ENCODE results near the gene TMEM266.

TMEM266 gene

DNA sequence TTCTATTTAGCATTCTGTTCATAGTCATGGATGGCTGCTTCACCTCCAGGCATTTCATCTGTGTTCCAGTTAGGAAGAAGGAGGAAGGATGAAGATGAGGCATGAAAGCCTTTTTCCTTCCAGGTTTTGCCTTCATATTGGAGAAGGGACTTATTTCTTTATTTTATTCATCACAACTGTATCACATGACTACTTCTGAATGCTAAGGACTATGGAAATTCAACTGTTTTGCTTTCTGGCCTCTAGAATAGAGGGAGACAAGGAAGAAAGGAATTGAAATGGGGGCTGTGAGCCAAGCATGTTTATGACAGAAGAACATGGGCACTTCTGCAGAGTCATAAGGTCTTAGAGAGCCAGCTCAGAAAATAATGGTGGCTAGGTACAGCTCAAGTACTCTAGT lies 10.4 kb downstream of the TMEM266 start:
- DNase-seq = no peak

- no peak for DNase-seq
Measured at GRCh38 chr15:76070921-76071635, 11.3 kb downstream of the TMEM266 start.

GRCh38 chr15:76071806-76072205 lies 12.0 kb downstream of the TMEM266 start:
- DNase-seq = no peak

DNA sequence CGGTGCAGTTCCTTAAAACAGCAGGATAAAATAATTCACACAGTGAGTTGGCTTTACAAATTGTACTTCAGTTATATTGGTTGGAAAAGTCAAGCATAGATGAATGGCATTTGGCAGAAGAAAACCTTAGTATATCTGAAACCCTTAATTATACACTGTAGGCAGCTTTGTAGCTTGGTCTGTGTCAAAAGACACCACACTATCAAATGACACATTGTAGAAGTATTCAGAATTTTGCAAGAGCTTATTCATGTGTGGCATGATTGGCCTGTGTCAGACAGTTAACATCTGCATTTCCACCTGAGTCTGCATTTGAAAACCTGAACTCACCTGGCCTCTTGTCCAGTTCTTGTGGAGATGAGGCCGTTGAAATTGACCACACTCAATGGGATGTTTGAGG lies 13.8 kb downstream of the TMEM266 start:
- DNase-seq = no peak

DNA sequence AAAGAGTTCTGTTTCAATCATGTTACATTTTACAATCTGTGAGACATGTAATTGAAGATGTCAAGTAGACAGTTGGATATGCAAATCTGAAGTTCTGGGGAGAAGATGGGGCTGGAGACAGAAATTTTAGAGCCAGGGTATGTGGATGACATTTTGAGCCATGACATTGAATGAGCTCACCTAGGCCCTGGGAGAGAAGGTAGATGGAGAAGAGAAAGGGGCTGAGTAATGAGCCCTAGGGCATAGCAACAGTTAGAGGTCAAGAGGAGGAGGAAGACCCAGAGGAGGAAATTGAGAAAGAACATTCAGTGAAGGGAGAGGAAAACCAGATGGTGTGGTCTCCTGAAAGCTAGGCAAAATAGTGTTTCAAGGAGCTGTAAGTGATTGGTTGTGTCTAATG lies 15.3 kb downstream of the TMEM266 start:
- no peak for DNase-seq

DNA sequence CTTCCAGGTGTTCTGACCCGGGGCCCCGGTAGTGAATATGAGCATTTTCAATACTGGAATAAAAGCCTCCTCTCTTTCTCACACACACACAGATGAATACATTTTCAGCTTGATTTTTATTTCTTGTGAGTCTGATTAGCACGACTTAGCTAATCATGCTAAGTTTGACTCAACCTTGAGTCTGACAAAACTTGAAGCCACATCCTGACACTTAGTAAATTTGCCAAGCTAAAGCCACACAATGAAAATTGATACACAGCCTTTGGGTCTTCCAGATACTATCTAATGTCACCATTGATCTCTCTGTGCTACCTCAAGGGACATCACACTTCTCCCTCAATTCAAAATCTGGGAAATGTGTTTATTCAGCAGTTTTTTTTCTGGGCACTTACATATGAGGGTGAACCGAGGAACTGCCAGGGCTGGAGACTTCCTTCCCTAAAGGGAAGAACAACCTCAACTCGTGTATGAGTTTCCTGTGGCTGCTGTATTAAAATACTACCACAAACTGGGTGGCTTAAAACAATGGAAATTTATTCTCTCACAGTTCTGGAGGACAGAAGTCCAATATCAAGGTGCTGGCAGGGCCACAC lies 18.6 kb downstream of the TMEM266 start:
- no peak for DNase-seq

DNA sequence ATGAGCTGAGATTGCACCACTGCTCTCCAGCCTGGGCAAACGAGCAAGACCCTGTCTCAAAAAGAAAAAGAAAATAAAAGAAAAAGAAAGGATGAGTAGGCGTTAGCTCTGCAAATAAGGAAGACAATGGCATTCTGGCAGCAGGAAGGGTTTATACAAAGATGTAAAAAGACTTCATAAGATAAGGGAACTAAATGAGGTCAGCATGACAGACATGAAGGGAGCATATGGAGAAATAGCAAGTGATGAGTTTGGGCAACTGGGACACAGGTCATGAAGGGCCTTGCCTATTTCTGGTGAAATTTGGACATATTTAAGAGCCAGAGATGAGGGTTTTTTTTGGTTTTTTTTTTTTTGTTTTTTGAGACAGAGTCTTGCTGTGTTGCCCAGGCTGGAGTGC lies 24.5 kb downstream of the TMEM266 start:
- no peak for DNase-seq

DNA sequence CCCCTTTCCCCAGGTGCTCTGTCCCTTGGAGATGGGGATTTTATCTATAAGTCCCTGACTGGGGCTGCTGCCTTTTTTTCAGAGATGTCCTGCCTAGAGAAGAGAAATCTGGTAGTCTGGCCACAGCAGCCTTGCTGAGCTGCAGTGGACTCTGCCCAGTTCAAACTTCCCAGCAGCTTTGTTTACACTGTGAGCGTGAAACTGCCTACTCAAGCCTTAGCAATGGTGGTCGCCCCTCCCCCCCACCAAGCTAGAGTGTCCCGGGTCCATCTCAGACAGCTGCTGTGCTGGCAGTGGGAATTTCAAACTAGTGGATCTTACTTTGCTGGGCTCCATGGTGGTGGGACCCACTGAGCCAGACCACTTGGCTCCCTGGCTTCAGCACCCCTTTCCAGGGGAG lies 38.9 kb downstream of the TMEM266 start:
- DNase-seq = no peak

DNA sequence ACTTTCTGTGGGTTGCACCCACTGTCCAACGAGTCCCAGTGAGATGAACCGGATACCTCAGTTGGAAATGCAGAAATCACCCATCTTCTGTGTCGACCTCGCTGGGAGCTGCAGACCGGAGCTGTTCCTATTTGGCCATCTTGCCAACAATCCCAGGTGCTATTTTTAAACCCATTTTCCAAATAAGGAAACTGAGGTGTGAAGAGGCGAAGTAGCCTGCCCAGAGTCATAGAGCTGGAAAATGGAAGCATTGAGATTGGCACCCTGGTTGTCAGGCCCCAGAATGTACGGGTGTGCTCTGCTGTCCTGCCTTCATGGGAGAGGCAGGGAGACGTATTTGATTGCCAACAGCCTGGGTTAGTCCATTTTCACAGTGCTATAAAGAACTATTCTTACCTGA lies 39.6 kb downstream of the TMEM266 start:
- DNase-seq = no peak

DNA sequence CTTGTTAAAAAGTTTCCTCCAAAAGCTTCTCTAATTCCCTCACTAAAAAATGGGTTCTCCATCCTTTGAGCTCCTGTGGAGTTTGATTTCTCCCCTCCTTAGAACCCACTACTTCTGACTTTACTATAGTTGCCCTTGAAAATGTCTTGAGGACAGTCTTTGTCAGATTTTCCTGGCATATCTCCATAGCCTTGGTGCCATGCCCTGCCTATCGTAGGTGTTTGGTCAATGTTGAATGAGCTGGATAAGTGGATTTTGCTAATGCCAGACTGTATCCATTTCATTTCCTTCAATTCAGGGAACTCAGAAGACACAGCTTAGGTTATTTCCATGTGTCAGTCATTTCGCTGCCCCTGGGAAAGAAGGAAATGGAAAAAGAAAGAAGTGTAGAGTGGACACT lies 40.6 kb downstream of the TMEM266 start:
- DNase-seq = no peak

GRCh38 chr15:76101655-76102054 lies 41.9 kb downstream of the TMEM266 start:
- no peak for DNase-seq

DNA sequence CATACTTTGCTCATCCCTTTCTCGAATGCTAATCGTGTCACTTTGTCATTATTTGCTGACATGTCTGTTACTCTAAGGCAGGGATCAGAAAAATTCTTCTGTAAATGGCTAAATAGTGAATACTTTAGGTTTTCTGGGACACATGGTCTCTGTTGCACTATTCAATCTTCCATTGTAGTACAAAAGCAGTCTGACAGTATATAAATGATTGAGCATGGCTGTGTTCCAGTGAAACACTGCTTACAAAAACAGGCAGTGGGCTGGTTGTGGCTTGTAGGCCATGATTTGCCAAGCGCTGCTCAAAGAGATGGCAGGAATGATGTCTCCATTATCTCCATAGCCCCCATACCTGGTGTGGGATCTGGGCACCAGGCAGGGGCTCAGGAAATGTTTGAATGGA lies 45.6 kb downstream of the TMEM266 start:
- no peak for DNase-seq

DNA sequence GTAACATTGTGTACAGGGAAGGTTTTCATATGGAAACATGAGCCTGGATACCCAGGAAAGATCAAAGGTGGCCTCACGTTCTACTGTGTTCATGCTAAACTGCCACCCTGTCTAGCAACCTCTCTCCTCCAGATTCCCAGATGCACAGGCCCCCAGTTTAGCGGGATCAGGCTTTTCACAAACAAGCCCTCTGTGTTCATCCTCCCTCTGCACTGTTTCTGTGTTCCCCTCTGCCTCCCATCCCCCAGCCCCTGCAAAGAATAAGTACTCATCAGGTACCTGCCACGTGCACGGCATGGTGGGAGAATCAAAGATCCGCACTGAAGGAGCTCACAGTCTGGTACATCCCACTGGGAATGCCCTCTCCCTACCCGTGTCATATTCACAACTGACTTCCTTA lies 46.1 kb downstream of the TMEM266 start:
- no peak for DNase-seq

GRCh38 chr15:76107169-76107568 lies 47.4 kb downstream of the TMEM266 start:
- no peak for DNase-seq

GRCh38 chr15:76108021-76108723 lies 48.4 kb downstream of the TMEM266 start:
- no peak for DNase-seq

- DNase-seq = no peak
Measured at GRCh38 chr15:76109046-76109445, 49.3 kb downstream of the TMEM266 start.

DNA sequence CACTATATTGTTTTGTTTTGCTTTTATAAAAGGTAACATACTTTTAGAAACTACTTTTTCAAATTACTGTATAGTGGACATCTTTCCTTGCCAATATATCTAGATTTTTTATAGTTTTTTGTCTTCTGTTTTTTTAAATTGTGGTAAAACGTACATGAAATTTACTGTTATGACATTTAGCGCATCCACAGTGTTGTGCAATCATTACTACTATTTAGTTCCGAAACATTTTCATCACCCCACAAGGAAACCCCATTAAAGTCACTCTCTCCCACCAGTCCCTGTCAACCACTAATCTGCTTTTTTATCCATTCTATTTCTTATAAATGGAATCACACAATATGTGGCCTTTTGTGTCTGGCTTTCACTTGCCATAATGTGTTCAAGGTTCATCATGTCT lies 54.8 kb downstream of the TMEM266 start:
- DNase-seq = no peak

GRCh38 chr15:76116138-76116885 lies 56.5 kb downstream of the TMEM266 start:
- DNase-seq = no peak

- DNase-seq = no peak
Measured at GRCh38 chr15:76117181-76117580, 57.4 kb downstream of the TMEM266 start.

DNA sequence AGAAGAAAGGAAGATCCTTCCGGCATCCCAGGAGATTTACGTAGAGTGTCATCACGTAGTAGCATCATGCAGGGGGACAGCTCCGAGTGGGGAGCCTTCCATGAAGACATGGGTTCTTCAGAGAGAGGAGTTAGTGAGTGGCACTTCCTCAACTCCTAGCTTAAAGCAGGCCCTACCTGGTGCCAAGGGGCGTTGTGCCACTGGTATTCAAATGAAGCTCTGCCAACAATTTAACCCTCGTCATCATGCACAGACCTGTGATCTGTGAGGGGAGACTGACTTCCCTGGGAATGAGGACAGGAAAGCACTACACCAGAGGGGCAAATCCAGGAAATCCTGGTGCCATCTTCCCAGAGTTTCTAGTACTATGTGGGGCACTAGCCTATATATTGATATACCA lies 59.0 kb downstream of the TMEM266 start:
- DNase-seq = no peak

GRCh38 chr15:76123031-76123430 lies 63.2 kb downstream of the TMEM266 start:
- DNase-seq = no peak

GRCh38 chr15:76127169-76127568 lies 67.4 kb downstream of the TMEM266 start:
- no peak for DNase-seq

GRCh38 chr15:76127880-76128279 lies 68.1 kb downstream of the TMEM266 start:
- DNase-seq = no peak

DNA sequence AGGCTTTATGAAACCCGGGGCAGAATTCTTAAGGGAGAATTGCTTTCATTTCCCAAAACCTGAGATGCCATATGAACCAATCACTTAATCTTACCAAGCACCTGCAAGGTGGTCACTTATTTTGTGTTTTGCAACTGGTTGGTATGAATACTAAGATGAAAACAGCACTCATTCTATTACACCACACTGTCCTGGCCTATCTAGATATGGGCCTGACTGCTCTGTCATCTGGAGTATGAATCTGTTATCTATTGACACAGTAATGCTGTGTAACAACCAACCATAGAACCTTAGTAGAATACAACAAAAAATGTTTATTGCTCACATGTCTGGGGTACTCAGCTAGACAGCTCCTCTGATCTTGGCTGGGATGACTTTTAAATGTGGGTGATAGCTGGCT lies 74.8 kb downstream of the TMEM266 start:
- no peak for DNase-seq
